PFSK-1 (cell line): Measurements from ENCODE around the gene ZCWPW1.
A peak's percentile ranks its signal among the peaks of the same experiment; 100 is the strongest.

Experiments
- FOXP2 ChIP-seq: optimal IDR thresholded peaks from 2 replicates; pipeline ENCODE3; 2011; ENCODE audit warnings: borderline replicate concordance, control low read depth, inconsistent platforms; ENCODE audit not compliant: insufficient read depth; ENCODE audit errors: extremely low read length, extremely low read depth
- POLR2AphosphoS5 ChIP-seq: IDR thresholded peaks from 2 replicates; pipeline ENCODE4 v1.6.1; 2012; ENCODE audit warnings: low read depth, mild to moderate bottlenecking, control low read depth, low read length, moderate library complexity
- REST ChIP-seq, 2 experiments: IDR thresholded peaks; 2 replicates each; pipeline versions ENCODE4 v1.6.1 to v1.8.0; 2011 to 2012; ENCODE audit warnings: low read depth in 2 of 2, low read length in 2 of 2, control low read depth in 1 of 2, inconsistent platforms in 1 of 2, mild to moderate bottlenecking in 1 of 2, moderate library complexity in 1 of 2; ENCODE audit not compliant: insufficient read depth in 1 of 2
- SIN3A ChIP-seq: IDR thresholded peaks from 2 replicates; pipeline ENCODE4 v1.6.1; 2012; ENCODE audit warnings: mild to moderate bottlenecking, low read length, moderate library complexity, borderline replicate concordance; ENCODE audit not compliant: insufficient read depth
- TAF1 ChIP-seq: IDR thresholded peaks from 2 replicates; pipeline ENCODE4 v1.6.1; 2012; ENCODE audit warnings: low read length, control low read depth, borderline replicate concordance; ENCODE audit not compliant: insufficient read depth

Gene ZCWPW1

GRCh38 chr7:100428967-100429636, 599 bp upstream of the ZCWPW1 start:
- TF ChIP-seq FOXP2: no peak
- peak; percentile 85 for TF ChIP-seq POLR2AphosphoS5
- peak; percentile 81; the same call in 1 of the 2 replicates for TF ChIP-seq SIN3A
- no peak for TF ChIP-seq REST (IDR thresholded peaks at IDR 0.05; ENCODE audit: insufficient read depth in 1 of 2, low read depth in 2 of 2, low read length in 2 of 2)
- peak; percentile 47; the same call in 1 of the 2 replicates for TF ChIP-seq TAF1

- TF ChIP-seq TAF1: no peak
- no peak for TF ChIP-seq POLR2AphosphoS5
- no peak for TF ChIP-seq FOXP2
- TF ChIP-seq REST (IDR thresholded peaks at IDR 0.05; ENCODE audit: insufficient read depth in 1 of 2, low read depth in 2 of 2, low read length in 2 of 2): no peak
- TF ChIP-seq SIN3A: no peak
These were observed 723 bp downstream of the ZCWPW1 start for GRCh38 chr7:100427762-100428198.

GRCh38 chr7:100426516-100426915, 2.0 kb downstream of the ZCWPW1 start:
- TF ChIP-seq POLR2AphosphoS5 (no peak), REST (IDR thresholded peaks at IDR 0.05; ENCODE audit: insufficient read depth in 1 of 2, low read depth in 2 of 2, low read length in 2 of 2) (no peak), SIN3A (no peak)

- TF ChIP-seq POLR2AphosphoS5 (no peak), REST (IDR thresholded peaks at IDR 0.05; ENCODE audit: insufficient read depth in 1 of 2, low read depth in 2 of 2, low read length in 2 of 2) (no peak), TAF1 (no peak), SIN3A (no peak), FOXP2 (no peak)
These were observed 3.2 kb downstream of the ZCWPW1 start for GRCh38 chr7:100425347-100425746.
